OCI-LY7 (cell line): Measurements from ENCODE around the gene CSE1L. TPM values are rescaled to one million over a fixed set of nuclear protein-coding genes. Genes with fewer than 3 reads are reported as not detected.

Experiments used
- BruUV-seq: library from RNA; stranded (reverse); fragments of 400-500 nt; replicated peaks from 2 replicates; lab custom pipeline; 2021; lab: Mats Ljungman, UMichigan
- CTCF ChIA-PET: fragments of 300-600 bp; sonication (Branson Sonifier 250); formaldehyde crosslinking; loops from one replicate; lab custom pipeline; 2022; ENCODE audit warnings: antibody characterized with exemption; ENCODE audit not compliant: unreplicated experiment; lab: Charles Lee
- POLR2A ChIA-PET: fragments of 300-600 bp; sonication (Branson Sonifier 250); formaldehyde crosslinking; loops from one replicate; lab custom pipeline; 2022; ENCODE audit warnings: antibody characterized with exemption; lab: Charles Lee
- DNase-seq: peaks from one replicate; pipeline ENCODE4 v3.0.0-alpha.2; 2015; ENCODE audit warnings: low spot score
- H2AFZ ChIP-seq: fragments of 200-600 bp; sonication (generic), shearing (Covaris generic); 2 replicates; pipeline ENCODE4 v1.6.1; 2014; ENCODE audit warnings: mild to moderate bottlenecking, antibody characterized with exemption, low read length, moderate library complexity
- H3K27ac ChIP-seq: fragments of 200-600 bp; sonication (generic); 2 replicates; pipeline ENCODE4 v1.5.1; 2014; ENCODE audit warnings: mixed run types, low read depth, mild to moderate bottlenecking, moderate library complexity, low read length, inconsistent platforms; ENCODE audit not compliant: poor library complexity, severe bottlenecking
- H3K36me3 ChIP-seq: fragments of 200-600 bp; sonication (generic); 2 replicates; pipeline ENCODE4 v1.6.1; 2014; ENCODE audit warnings: mild to moderate bottlenecking, antibody characterized with exemption, low read length, moderate library complexity, mixed read lengths; ENCODE audit not compliant: insufficient read depth
- H3K4me1 ChIP-seq: fragments of 200-600 bp; sonication (generic); 2 replicates; pipeline ENCODE4 v1.5.1; 2014; ENCODE audit warnings: mild to moderate bottlenecking, low read length; ENCODE audit not compliant: insufficient read depth, poor library complexity, severe bottlenecking
- H3K4me2 ChIP-seq: fragments of 200-600 bp; sonication (generic); 2 replicates; pipeline ENCODE4 v1.6.1; 2014; ENCODE audit warnings: mild to moderate bottlenecking, low read length
- H3K4me3 ChIP-seq: fragments of 200-600 bp; sonication (generic); 2 replicates; pipeline ENCODE4 v1.5.1; 2014; ENCODE audit warnings: mild to moderate bottlenecking, low read depth, low read length; ENCODE audit not compliant: poor library complexity, severe bottlenecking
- H3K79me2 ChIP-seq: fragments of 200-600 bp; sonication (generic); 2 replicates; pipeline ENCODE4 v1.6.1; 2016; ENCODE audit warnings: low read depth, mild to moderate bottlenecking, low read length, moderate library complexity, mixed read lengths; ENCODE audit not compliant: insufficient read depth
- H3K9me2 ChIP-seq: fragments of 200-600 bp; sonication (generic); 2 replicates; pipeline ENCODE4 v1.6.1; 2016; ENCODE audit warnings: mild to moderate bottlenecking, low read length, mixed read lengths; ENCODE audit not compliant: insufficient read depth
- H3K9me3 ChIP-seq: fragments of 200-600 bp; sonication (generic); 2 replicates; pipeline ENCODE4 v1.6.1; 2014; ENCODE audit warnings: mild to moderate bottlenecking, mixed run types, low read length, mixed read lengths
- H4K20me1 ChIP-seq: fragments of 200-600 bp; sonication (generic); 2 replicates; pipeline ENCODE4 v1.6.1; 2014; ENCODE audit warnings: mild to moderate bottlenecking, antibody characterized with exemption, low read length, moderate library complexity, mixed read lengths; ENCODE audit not compliant: insufficient read depth
- EZH2phosphoT487 ChIP-seq: fragments of 200-600 bp; sonication (generic); IDR thresholded peaks from 2 replicates; pipeline ENCODE4 v1.6.1; 2018; ENCODE audit warnings: low read depth, borderline replicate concordance, mild to moderate bottlenecking, mixed run types, antibody characterized with exemption, low read length, moderate library complexity, mixed read lengths
- intact Hi-C: fragments of 100-400 bp; cut with micrococcal nuclease; formaldehyde crosslinking; loops from one replicate; pipeline ENCODE4 v1.10.0; 2022; ENCODE audit not compliant: unreplicated experiment
- total RNA-seq, 2 experiments: library from RNA; depleted of rRNA in 1 of 2; stranded (reverse); fragments of >200 nt in 1 of 2; shearing (Covaris generic) in 1 of 2; gene quantifications; 2 replicates each; pipeline ENCODE4 v1.2.3, GENCODE V29; 2014 to 2022
- TF ChIP-seq, protein P1 (sequence below): fragments of 200-600 bp; sonication (generic); conservative IDR thresholded peaks from 2 replicates; pipeline ENCODE4 v1.5.1; 2014; ENCODE audit warnings: mild to moderate bottlenecking, antibody characterized with exemption, low read length, moderate library complexity, mixed read lengths

Gene CSE1L
- total RNA-seq, 2 experiments from 2014 or later = 104 to 145 TPM

DNA sequence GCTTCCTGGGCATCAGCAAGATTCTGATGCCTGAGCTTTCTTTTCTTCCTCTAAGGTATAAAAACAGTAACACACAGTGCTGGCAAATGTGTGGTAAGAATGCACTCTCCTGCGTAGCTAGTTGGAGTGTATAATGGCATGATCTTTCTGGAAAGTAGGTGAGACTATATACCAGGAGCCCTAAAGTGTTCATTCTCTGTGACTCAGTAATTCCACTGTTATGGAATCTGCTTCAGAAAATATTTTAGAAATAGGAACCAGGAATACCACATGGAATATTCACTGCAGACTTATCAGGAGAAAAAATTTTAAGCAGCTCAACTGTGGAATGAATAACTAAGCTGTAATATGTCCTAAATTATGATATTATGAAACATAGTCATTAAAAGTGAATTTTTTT is 16.9 kb upstream of the CSE1L start:
- Histone ChIP-seq H3K4me1 (no peaks in the 10 kb centered on the region), H3K79me2 (no peaks in the 10 kb centered on the region), H2AFZ (no peak overlapping the region), H3K27ac (no peak overlapping the region), H3K4me3 (no peak overlapping the region), H3K9me2 (no peaks in the 10 kb centered on the region), H4K20me1 (no peaks in the 10 kb centered on the region), H3K4me2 (no peak overlapping the region), H3K36me3 (peaks cover 83% of the 10 kb centered on the region), H3K9me3 (no peaks in the 10 kb centered on the region)
- DNase-seq = no peak
- BruUV-seq = no TSS peak
- intact Hi-C loops = no loop called here
- POLR2A ChIA-PET = interaction anchor here (0.5 kb wide), 1 partner anchor 32 kb away, joined by 9 read pairs; no protein-coding TSS in a partner anchor
- TF ChIP-seq, protein P1, sequence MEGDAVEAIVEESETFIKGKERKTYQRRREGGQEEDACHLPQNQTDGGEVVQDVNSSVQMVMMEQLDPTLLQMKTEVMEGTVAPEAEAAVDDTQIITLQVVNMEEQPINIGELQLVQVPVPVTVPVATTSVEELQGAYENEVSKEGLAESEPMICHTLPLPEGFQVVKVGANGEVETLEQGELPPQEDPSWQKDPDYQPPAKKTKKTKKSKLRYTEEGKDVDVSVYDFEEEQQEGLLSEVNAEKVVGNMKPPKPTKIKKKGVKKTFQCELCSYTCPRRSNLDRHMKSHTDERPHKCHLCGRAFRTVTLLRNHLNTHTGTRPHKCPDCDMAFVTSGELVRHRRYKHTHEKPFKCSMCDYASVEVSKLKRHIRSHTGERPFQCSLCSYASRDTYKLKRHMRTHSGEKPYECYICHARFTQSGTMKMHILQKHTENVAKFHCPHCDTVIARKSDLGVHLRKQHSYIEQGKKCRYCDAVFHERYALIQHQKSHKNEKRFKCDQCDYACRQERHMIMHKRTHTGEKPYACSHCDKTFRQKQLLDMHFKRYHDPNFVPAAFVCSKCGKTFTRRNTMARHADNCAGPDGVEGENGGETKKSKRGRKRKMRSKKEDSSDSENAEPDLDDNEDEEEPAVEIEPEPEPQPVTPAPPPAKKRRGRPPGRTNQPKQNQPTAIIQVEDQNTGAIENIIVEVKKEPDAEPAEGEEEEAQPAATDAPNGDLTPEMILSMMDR = no peak
- no peak for TF ChIP-seq EZH2phosphoT487
- CTCF ChIA-PET = no interaction called here

GRCh38 chr20:49030954-49031619 is 15.0 kb upstream of the CSE1L start:
- ChIA-PET POLR2A (interaction anchor here (1.1 kb wide), 1 partner anchor 229 kb away, joined by 3 read pairs; no protein-coding TSS in a partner anchor), CTCF (no interaction called here)
- Histone ChIP-seq H2AFZ (no peak overlapping the region), H3K4me3 (no peak overlapping the region), H3K36me3 (peaks cover 81% of the 10 kb centered on the region), H4K20me1 (no peaks in the 10 kb centered on the region), H3K79me2 (no peaks in the 10 kb centered on the region), H3K4me1 (no peaks in the 10 kb centered on the region), H3K4me2 (no peak overlapping the region), H3K27ac (no peak overlapping the region), H3K9me3 (no peaks in the 10 kb centered on the region), H3K9me2 (no peaks in the 10 kb centered on the region)
- no peak for TF ChIP-seq EZH2phosphoT487
- TF ChIP-seq, protein P1 = no peak
- no peak for DNase-seq
- no TSS peak for BruUV-seq
- intact Hi-C loops = no loop called here

- no TSS peak for BruUV-seq
- ChIA-PET CTCF (no interaction called here), POLR2A (interaction anchor here (0.7 to 1.2 kb wide), 5 partner anchors 19 to 778 kb away, joined by 3 to 4 read pairs (median 3); no protein-coding TSS in a partner anchor)
- no peak for DNase-seq
- intact Hi-C loops = no loop called here
- Histone ChIP-seq H3K9me3 (no peaks in the 10 kb centered on the region), H3K4me3 (no peak overlapping the region), H3K36me3 (peaks cover 80% of the 10 kb centered on the region), H3K79me2 (no peaks in the 10 kb centered on the region), H3K9me2 (no peaks in the 10 kb centered on the region), H3K4me1 (no peaks in the 10 kb centered on the region), H3K4me2 (no peak overlapping the region), H4K20me1 (no peaks in the 10 kb centered on the region), H2AFZ (no peak overlapping the region), H3K27ac (no peak overlapping the region)
- no peak for TF ChIP-seq EZH2phosphoT487
- TF ChIP-seq, protein P1 = no peak
Measured at GRCh38 chr20:49032455-49032854, 13.7 kb upstream of the CSE1L start.
